GM20000 (cell line): Measurements from ENCODE around the gene KCNIP3.

Experiments
- DNase-seq: peaks from one replicate; pipeline ENCODE4 v3.0.0; 2012; ENCODE audit warnings: low spot score
- TF ChIP-seq, protein P1 (sequence below): IDR thresholded peaks from 2 replicates; pipeline ENCODE4 v1.5.1; 2012; ENCODE audit warnings: mild to moderate bottlenecking, control low read depth; ENCODE audit errors: extremely low read depth, missing control alignments

Gene KCNIP3

GRCh38 chr2:95331606-95332005 is 34.5 kb downstream of the KCNIP3 start:
- TF ChIP-seq, protein P1, sequence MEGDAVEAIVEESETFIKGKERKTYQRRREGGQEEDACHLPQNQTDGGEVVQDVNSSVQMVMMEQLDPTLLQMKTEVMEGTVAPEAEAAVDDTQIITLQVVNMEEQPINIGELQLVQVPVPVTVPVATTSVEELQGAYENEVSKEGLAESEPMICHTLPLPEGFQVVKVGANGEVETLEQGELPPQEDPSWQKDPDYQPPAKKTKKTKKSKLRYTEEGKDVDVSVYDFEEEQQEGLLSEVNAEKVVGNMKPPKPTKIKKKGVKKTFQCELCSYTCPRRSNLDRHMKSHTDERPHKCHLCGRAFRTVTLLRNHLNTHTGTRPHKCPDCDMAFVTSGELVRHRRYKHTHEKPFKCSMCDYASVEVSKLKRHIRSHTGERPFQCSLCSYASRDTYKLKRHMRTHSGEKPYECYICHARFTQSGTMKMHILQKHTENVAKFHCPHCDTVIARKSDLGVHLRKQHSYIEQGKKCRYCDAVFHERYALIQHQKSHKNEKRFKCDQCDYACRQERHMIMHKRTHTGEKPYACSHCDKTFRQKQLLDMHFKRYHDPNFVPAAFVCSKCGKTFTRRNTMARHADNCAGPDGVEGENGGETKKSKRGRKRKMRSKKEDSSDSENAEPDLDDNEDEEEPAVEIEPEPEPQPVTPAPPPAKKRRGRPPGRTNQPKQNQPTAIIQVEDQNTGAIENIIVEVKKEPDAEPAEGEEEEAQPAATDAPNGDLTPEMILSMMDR: no peak

GRCh38 chr2:95332036-95332435 is 34.9 kb downstream of the KCNIP3 start:
- TF ChIP-seq, protein P1: no peak
- DNase-seq: no peak

More at GRCh38 chr2:95331606-95332005, 34.5 kb downstream of the KCNIP3 start:
- no peak for DNase-seq

GRCh38 chr2:95333056-95333455 is 35.9 kb downstream of the KCNIP3 start:
- DNase-seq: no peak

DNA sequence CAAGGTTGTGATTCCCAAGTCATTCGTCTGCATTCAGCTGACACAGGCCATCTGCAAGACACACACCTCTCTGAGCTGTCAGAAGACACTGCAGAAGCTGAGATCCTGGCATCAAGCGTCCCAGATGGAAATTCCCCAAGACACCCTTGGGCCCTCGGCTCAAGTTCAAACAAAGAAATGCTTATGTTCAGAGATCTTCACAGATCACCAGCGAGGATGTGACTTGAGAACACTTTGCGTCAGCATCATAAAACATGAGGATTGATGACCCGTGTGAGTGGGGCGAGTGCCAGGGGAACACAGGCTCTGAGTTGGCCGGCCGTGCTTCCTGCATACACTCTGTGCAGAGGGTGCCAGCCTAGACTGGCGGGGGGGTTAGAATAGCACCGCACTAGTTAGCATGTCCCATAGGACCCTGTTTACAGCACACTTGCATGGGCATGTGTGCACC is 36.8 kb downstream of the KCNIP3 start:
- TF ChIP-seq, protein P1: no peak
- DNase-seq: no peak

More at GRCh38 chr2:95333056-95333455, 35.9 kb downstream of the KCNIP3 start:
- TF ChIP-seq, protein P1: no peak

DNA sequence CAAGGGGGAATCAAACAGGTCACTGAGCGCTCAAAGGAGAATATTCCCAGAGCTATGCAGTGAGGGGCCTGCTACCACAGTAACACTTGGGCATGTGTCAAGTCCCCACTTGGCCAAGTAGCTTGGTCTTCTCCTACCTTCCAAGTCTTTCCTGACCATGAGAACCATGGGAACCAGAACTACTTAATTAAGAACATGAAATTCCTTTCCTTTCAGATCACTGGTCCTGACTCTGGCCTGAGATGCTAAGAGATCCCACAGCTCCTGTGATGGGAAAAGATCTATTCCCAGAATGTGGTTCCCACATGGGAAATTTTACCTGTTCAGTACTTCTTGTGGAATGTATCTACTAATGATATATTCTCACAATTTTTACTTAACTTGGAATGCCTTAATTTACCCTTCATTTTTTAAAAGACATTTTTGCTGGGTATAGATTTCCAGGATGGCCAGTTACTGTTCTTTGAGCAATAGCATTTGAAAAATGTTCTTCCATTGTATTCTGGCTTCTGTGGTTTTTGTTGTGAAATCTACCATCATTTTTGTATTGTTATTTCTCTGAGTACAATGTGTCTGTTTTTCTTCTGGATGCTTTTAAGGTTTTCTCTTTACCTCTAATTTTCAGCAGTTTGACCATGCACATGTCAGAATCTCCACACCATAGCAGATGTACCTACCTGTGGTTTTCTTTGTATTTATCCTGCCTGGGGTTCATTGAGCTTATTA is 37.9 kb downstream of the KCNIP3 start:
- TF ChIP-seq, protein P1: no peak
- no peak for DNase-seq

DNA sequence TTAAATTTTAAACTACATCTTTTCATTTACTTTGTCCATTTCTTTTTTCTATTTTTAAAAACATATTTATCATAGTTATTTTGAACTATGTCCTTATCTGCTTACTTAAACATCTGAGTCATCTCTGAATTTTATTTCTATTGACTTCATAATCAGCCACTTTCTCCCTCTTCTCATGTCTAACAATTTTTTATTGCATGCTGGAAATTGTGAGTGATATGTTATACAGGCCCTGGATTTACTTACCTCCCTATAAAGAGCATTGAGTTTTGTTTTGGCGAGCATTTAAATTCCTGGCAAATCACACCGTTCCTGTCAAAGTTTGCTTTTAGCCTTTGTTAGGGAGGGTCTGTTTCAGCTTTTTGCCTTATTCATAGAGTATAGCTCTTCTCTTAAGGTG is 39.3 kb downstream of the KCNIP3 start:
- DNase-seq: no peak
- TF ChIP-seq, protein P1: no peak

GRCh38 chr2:95337829-95338228 is 40.7 kb downstream of the KCNIP3 start:
- DNase-seq: no peak
- TF ChIP-seq, protein P1: no peak
